Osteoblast (primary cell): ENCODE measurements around the gene GTF2IRD1. TPM values are rescaled to one million over a fixed set of nuclear protein-coding genes. Genes with fewer than 3 reads are reported as not detected.

Source experiments
- DNase-seq: peaks from one replicate; pipeline ENCODE4 v3.0.0; 2011; ENCODE audit warnings: low spot score, mixed read lengths; ENCODE audit not compliant: insufficient read length; ENCODE audit errors: missing footprints
- H2AFZ ChIP-seq: 2 replicates; pipeline ENCODE4 v1.6.0; 2011; ENCODE audit warnings: mild to moderate bottlenecking, low read length
- H3K27ac ChIP-seq: 2 replicates; pipeline ENCODE4 v1.5.1; 2011; ENCODE audit warnings: mild to moderate bottlenecking, low read depth, low read length, moderate library complexity
- H3K27me3 ChIP-seq: 2 replicates; pipeline ENCODE4 v1.6.0; 2012; ENCODE audit warnings: mild to moderate bottlenecking, control low read depth, inconsistent platforms, low read length, moderate library complexity; ENCODE audit not compliant: insufficient read depth
- H3K36me3 ChIP-seq: 2 replicates; pipeline ENCODE4 v1.5.1; 2011; ENCODE audit warnings: mild to moderate bottlenecking, low read length, control low read depth, moderate library complexity; ENCODE audit not compliant: insufficient read depth
- H3K4me1 ChIP-seq: 2 replicates; pipeline ENCODE4 v1.5.1; 2011; ENCODE audit warnings: mild to moderate bottlenecking, low read length, control low read depth, moderate library complexity; ENCODE audit not compliant: insufficient read depth
- H3K4me2 ChIP-seq: 2 replicates; pipeline ENCODE4 v1.6.0; 2011; ENCODE audit warnings: mild to moderate bottlenecking, low read length; ENCODE audit not compliant: insufficient read depth
- H3K4me3 ChIP-seq: fragments of 200-600 bp; sonication (generic); 3 replicates; pipeline ENCODE4 v1.5.1; 2012; ENCODE audit warnings: mild to moderate bottlenecking, low read length, inconsistent platforms; ENCODE audit not compliant: insufficient read depth
- H3K79me2 ChIP-seq: 2 replicates; pipeline ENCODE4 v1.6.0; 2012; ENCODE audit warnings: mild to moderate bottlenecking, low read length, control low read depth, inconsistent platforms; ENCODE audit not compliant: insufficient read depth
- H3K9me3 ChIP-seq: 2 replicates; pipeline ENCODE4 v1.5.1; 2011; ENCODE audit warnings: low read depth, low read length, control low read depth
- H4K20me1 ChIP-seq: 2 replicates; pipeline ENCODE4 v1.6.0; 2012; ENCODE audit warnings: mild to moderate bottlenecking, low read length, control low read depth; ENCODE audit not compliant: insufficient read depth
- CTCF ChIP-seq: IDR thresholded peaks from 2 replicates; pipeline ENCODE4 v1.5.1; 2011; ENCODE audit warnings: mild to moderate bottlenecking, low read depth, low read length, moderate library complexity; ENCODE audit errors: extremely low read depth
- total RNA-seq: library from RNA; depleted of rRNA; stranded (reverse); fragments of >200 nt; gene quantifications from 2 replicates; pipeline ENCODE4 v1.2.3, GENCODE V29; 2012

Gene GTF2IRD1
- total RNA-seq, 1 donor: 15.9 TPM

DNA sequence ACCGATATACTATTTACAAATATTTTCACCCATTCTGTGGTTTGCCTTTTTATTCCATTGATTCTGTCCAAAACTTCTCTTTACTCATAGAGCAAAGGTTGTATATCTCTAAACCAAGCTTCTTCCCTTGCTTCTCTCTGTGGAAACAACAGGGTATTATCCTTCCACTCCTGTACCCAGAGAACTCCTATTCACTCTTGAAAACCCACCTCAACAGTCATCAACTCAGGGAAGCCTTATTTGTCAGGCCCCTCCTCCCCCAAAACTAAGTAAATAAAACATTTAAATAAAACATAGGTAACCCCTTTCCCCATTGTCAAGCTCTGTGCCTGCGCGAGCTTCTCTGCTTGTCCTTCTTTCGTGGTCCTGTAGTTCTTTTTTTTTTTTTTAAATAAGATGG lies 44.6 kb downstream of the GTF2IRD1 start:
- no peaks in the 10 kb centered on the region for H3K27me3 ChIP-seq
- H3K79me2 ChIP-seq: peaks cover 90% of the 10 kb centered on the region
- no peak for DNase-seq
- H3K27ac ChIP-seq: no peak overlapping the region
- TF ChIP-seq CTCF: no peak
- no peaks in the 10 kb centered on the region for H3K4me1 ChIP-seq
- H3K4me3 ChIP-seq: no peak overlapping the region
- no peak overlapping the region for H3K4me2 ChIP-seq
- H3K36me3 ChIP-seq: no peaks in the 10 kb centered on the region
- H2AFZ ChIP-seq: no peak overlapping the region
- no peaks in the 10 kb centered on the region for H3K9me3 ChIP-seq
- peaks cover 34% of the 10 kb centered on the region for H4K20me1 ChIP-seq

DNA sequence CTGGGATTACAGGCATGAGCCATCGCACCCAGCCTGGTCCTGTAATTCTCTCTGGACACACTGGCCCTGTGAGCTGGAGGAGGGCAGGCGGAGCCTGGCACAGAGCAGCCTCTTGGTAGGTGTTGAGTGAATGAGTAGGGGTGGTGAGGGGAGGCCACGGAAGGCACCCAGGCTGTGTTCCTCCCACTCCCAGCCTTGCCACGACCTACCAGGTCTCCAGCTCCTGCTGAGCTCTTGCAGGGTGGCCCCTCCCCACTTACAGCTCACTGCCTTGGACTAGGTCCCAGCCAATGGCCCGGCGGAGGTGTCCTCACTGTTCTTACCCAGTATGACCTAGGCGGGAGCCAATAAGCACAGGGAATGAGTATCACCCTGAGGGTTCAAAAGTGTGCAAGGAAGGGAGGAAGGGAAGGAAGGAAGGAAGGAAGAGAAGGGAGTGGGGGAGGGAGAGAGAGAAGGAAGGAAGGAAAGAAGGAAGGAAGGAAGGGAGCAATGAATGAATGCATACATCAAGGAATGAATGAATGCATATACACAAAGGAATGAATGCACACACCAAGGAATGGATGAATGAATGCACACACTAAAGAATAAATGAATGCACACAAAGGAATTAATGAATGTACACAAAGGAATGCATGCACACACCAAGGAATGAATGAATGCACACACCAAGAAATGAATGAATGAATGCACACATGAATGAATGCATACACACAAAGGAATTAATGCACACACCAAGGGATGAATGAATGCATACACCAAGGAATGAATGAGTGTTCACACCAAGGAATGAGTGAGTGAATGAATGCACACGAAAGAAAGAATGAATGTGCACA lies 45.5 kb downstream of the GTF2IRD1 start:
- Histone ChIP-seq H3K4me1 (no peaks in the 10 kb centered on the region), H3K36me3 (no peaks in the 10 kb centered on the region), H3K27ac (no peak overlapping the region), H3K9me3 (no peaks in the 10 kb centered on the region), H2AFZ (no peak overlapping the region), H3K79me2 (peaks cover 88% of the 10 kb centered on the region), H3K4me3 (no peak overlapping the region), H4K20me1 (peaks cover 35% of the 10 kb centered on the region), H3K4me2 (no peak overlapping the region), H3K27me3 (no peaks in the 10 kb centered on the region)
- DNase-seq: peak; percentile 74
- TF ChIP-seq CTCF: no peak

- Histone ChIP-seq H3K79me2 (peaks cover 87% of the 10 kb centered on the region), H3K4me2 (no peak overlapping the region), H3K27me3 (no peaks in the 10 kb centered on the region), H3K27ac (no peak overlapping the region), H3K36me3 (no peaks in the 10 kb centered on the region), H3K4me1 (no peaks in the 10 kb centered on the region), H2AFZ (no peak overlapping the region), H3K4me3 (no peak overlapping the region), H3K9me3 (no peaks in the 10 kb centered on the region), H4K20me1 (peaks cover 37% of the 10 kb centered on the region)
- no peak for TF ChIP-seq CTCF
- DNase-seq: no peak
Measured at GRCh38 chr7:74499835-74500388, 46.2 kb downstream of the GTF2IRD1 start.

GRCh38 chr7:74501298-74501697 lies 47.6 kb downstream of the GTF2IRD1 start:
- Histone ChIP-seq H3K79me2 (peaks cover 87% of the 10 kb centered on the region), H3K36me3 (no peaks in the 10 kb centered on the region), H3K4me2 (peak overlapping the region; percentile 77), H3K27me3 (no peaks in the 10 kb centered on the region), H4K20me1 (peaks cover 32% of the 10 kb centered on the region), H3K9me3 (no peaks in the 10 kb centered on the region), H3K4me1 (no peaks in the 10 kb centered on the region), H2AFZ (peak overlapping the region; percentile 72), H3K27ac (peak overlapping the region; percentile 80), H3K4me3 (peak overlapping the region; percentile 64)
- TF ChIP-seq CTCF: no peak
- peak; percentile 91 for DNase-seq
